DND-41 (cell line): ENCODE data around the gene WDR18.

Experiments
- CTCF ChIP-seq: IDR thresholded peaks from 2 replicates; pipeline ENCODE4 v1.5.1; 2012; ENCODE audit warnings: borderline replicate concordance, low read length, moderate library complexity, mild to moderate bottlenecking; ENCODE audit not compliant: poor library complexity, severe bottlenecking; ENCODE audit errors: extremely low read depth
- EZH2 ChIP-seq: IDR thresholded peaks from 3 replicates; pipeline ENCODE4 v1.6.1; 2012; ENCODE audit warnings: borderline replicate concordance, low read depth, mild to moderate bottlenecking, moderate library complexity, low read length, inconsistent platforms; ENCODE audit not compliant: severe bottlenecking

DNA sequence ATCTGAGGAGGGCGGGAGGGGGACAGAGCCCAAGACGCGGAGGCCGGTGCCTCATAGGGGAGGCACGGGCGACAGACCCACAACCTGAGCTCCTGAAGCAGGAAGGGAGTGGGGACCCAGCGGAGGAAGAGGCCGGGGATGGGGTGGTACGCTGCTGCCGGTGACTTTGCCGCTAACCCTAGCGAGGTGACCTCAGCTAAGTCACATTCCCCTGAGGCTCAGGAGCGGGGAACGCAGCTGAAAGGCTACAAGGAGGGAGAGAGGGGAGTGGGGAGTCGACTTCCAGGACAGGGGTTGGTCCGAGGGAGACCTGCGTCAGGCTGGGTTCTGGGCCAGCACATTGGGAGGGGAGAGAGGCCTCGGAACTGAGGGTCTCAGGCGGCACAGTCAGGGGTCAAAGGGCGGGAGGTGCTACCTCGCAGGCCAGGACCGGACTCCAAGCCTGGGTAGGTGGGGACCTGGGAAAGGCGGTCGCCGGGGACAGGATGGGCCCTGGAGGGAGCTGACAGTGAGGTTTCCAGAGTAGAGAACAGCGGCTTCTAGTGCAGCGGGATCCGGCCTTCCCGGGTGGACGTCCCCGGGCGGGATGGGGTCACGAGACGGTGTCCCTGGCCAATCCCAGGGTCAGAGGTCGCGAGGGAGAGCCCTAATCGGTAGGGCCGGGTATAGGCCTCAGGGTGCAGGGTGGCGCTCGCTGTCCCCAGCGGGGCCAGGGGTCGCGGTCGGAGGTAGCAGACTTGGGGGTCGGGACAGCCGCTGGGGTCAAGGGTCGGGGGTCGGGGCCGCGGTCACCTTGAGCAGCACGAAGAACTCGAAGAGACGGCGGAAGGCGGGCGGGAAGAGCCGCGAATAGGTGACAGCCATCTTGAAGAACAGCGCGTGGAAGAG is 36.1 kb downstream of the WDR18 start:
- TF ChIP-seq EZH2 (no peak), CTCF (no peak)
